K562 (cell line): ENCODE measurements around the gene SF3B1. TPM values are rescaled to one million over a fixed set of nuclear protein-coding genes. Genes with fewer than 3 reads are reported as not detected.

Experiments used
- BRCA1 ChIP-seq, 2 experiments: fragments of 450-650 bp in 1 of 2; sonication (generic) in 1 of 2; formaldehyde crosslinking in 1 of 2; IDR thresholded peaks; 2 replicates each; pipeline versions ENCODE4 v1.5.0 to v1.6.1; 2017 to 2020; ENCODE audit warnings: mild to moderate bottlenecking in 1 of 2, missing genetic modification reagents in 1 of 2
- CBX3 ChIP-seq, 2 experiments: IDR thresholded peaks; 1 replicate in 1 of 2; 2 replicates in 1 of 2; pipeline ENCODE4 v1.6.1; 2012; ENCODE audit warnings: inconsistent platforms in 2 of 2, low read length in 2 of 2, borderline replicate concordance in 1 of 2, control low read depth in 1 of 2
- CCAR2 ChIP-seq: fragments of 200-400 bp; formaldehyde crosslinking; IDR thresholded peaks from 2 replicates; pipeline ENCODE4 v1.6.1; 2017; ENCODE audit warnings: mild to moderate bottlenecking, low read depth, low read length
- HMG20B ChIP-seq: fragments of 250-450 bp; sonication (Bioruptor Pico); IDR thresholded peaks from 2 replicates; pipeline ENCODE4 v1.5.0; 2021; ENCODE audit warnings: mild to moderate bottlenecking
- MYBL2 ChIP-seq, 2 experiments: fragments of 450-650 bp in 1 of 2; sonication (generic) in 1 of 2; formaldehyde crosslinking in 1 of 2; IDR thresholded peaks; 2 replicates each; pipeline versions ENCODE4 v1.6.1 to v1.8.1; 2017 to 2022; ENCODE audit warnings: borderline replicate concordance in 1 of 2, inconsistent platforms in 1 of 2, low read depth in 1 of 2, mild to moderate bottlenecking in 1 of 2, missing genetic modification reagents in 1 of 2, moderate library complexity in 1 of 2
- NFIX ChIP-seq: fragments of 250-450 bp; sonication (Bioruptor Pico); IDR thresholded peaks from 2 replicates; pipeline ENCODE4 v1.4.0; 2020; ENCODE audit warnings: low read depth, mild to moderate bottlenecking, moderate library complexity
- PHF21A ChIP-seq: fragments of 450-650 bp; IDR thresholded peaks from 2 replicates; pipeline ENCODE4 v1.6.1; 2017; ENCODE audit warnings: low read depth, borderline replicate concordance
- SETDB1 ChIP-seq: IDR thresholded peaks from one replicate; pipeline ENCODE4 v1.6.1; 2012; ENCODE audit warnings: low read length, control low read depth, inconsistent platforms
- SIN3A ChIP-seq, 2 experiments: fragments of 150-350 bp in 1 of 2; IDR thresholded peaks; 2 replicates each; pipeline ENCODE4 v1.6.1; 2011 to 2016; ENCODE audit warnings: borderline replicate concordance in 2 of 2, low read depth in 2 of 2, low read length in 2 of 2, mild to moderate bottlenecking in 2 of 2, moderate library complexity in 2 of 2; ENCODE audit not compliant: control insufficient read depth in 1 of 2
- SMAD4 ChIP-seq: fragments of 250-450 bp; sonication (Bioruptor Pico); conservative IDR thresholded peaks from 2 replicates; pipeline ENCODE4 v1.8.0; 2021; ENCODE audit warnings: inconsistent platforms, mild to moderate bottlenecking, moderate library complexity
- TEAD1 ChIP-seq, 2 experiments: fragments of 450-650 bp in 1 of 2; sonication (generic) in 1 of 2; formaldehyde crosslinking; IDR thresholded peaks; 2 replicates each; pipeline versions ENCODE4 v1.4.0 to v1.8.0; 2020 to 2022; ENCODE audit warnings: mild to moderate bottlenecking in 2 of 2, missing genetic modification reagents in 1 of 2
- THRB ChIP-seq: fragments of 450-650 bp; formaldehyde crosslinking; conservative IDR thresholded peaks from 2 replicates; pipeline ENCODE4 v1.4.0; 2022; ENCODE audit warnings: mild to moderate bottlenecking, missing genetic modification characterization
- ZKSCAN8 ChIP-seq: fragments of 200-800 bp; sonication (Bioruptor generic); IDR thresholded peaks from 2 replicates; pipeline ENCODE4 v1.6.1; 2016; ENCODE audit warnings: missing genetic modification characterization, missing compliant biosample characterization
- ZNF347 ChIP-seq: fragments of 450-650 bp; formaldehyde crosslinking; IDR thresholded peaks from 2 replicates; pipeline ENCODE4 v1.4.0; 2020; ENCODE audit warnings: low read depth, mild to moderate bottlenecking, moderate library complexity
- ZNF551 ChIP-seq: fragments of 250-450 bp; sonication (Bioruptor Pico); IDR thresholded peaks from 2 replicates; pipeline ENCODE4 v1.5.0; 2021; ENCODE audit warnings: mild to moderate bottlenecking, moderate library complexity
- ZNF77 ChIP-seq: fragments of 250-450 bp; sonication (Bioruptor Pico); IDR thresholded peaks from 2 replicates; pipeline ENCODE4 v1.5.0; 2020
- polyA plus RNA-seq, 8 experiments: library from polyadenylated mRNA; depleted of rRNA in 4 of 8; stranded (reverse) in 5 of 8; unstranded in 3 of 8; fragments of >200 nt; fragmentation: Nextera tagmentation in 2 of 8; fragmentation: Illumina TruSeq in 1 of 8; extraction: Ambion mirVana in 2 of 8; extraction: Trizol in 1 of 8; gene quantifications; 2 replicates each; pipeline versions ENCODE4 v1.2.1 to v1.2.3, GENCODE V29; 2011 to 2014; ENCODE audit warnings: inconsistent platforms in 1 of 8, missing spikeins in 1 of 8
- total RNA-seq, 7 experiments: library from RNA; depleted of rRNA in 6 of 7; stranded (reverse); fragments of >200 nt in 6 of 7; fragmentation: Illumina TruSeq in 2 of 7; extraction: Trizol in 2 of 7; gene quantifications; 2 replicates each; pipeline versions ENCODE4 v1.2.1 to v1.2.3, GENCODE V29; 2011 to 2021; ENCODE audit warnings: low replicate concordance in 1 of 7
- TF ChIP-seq, protein P1 (sequence below): fragments of 450-650 bp; IDR thresholded peaks from 2 replicates; pipeline ENCODE4 v1.6.1; 2016

Gene SF3B1
- total and polyA plus RNA-seq, 9 of the 15 experiments (the other 6 are each of a cell fraction or from before 2014, with no cell fraction given): 96.2 to 377 (median 177) TPM

GRCh38 chr2:197434541-197435513, at the start of gene SF3B1 (continued):
- TF ChIP-seq NFIX (CRISPR knock-in tag): no peak
- TF ChIP-seq MYBL2 (IDR thresholded peaks at IDR 0.05; ENCODE audit: low read depth): no peak
- no peak for TF ChIP-seq MYBL2 (CRISPR knock-in tag; IDR thresholded peaks at IDR 0.05; ENCODE audit: borderline replicate concordance)
- peak in 1 of 2 experiments; percentile 33; a peak in 1 of 4 replicates for TF ChIP-seq SIN3A (IDR thresholded peaks at IDR 0.05; ENCODE audit: borderline replicate concordance in 2 of 2, control insufficient read depth in 1 of 2, low read depth in 2 of 2, low read length in 2 of 2)
- peak in 1 of 2 experiments; percentile 51; a peak in 1 of 3 replicates for TF ChIP-seq CBX3 (IDR thresholded peaks at IDR 0.05; ENCODE audit: borderline replicate concordance in 1 of 2, low read length in 2 of 2)
- 0 out of 4 replicates have a peak, but pooled peaks of 1 of the 2 experiments have one; percentile 20 for TF ChIP-seq TEAD1 (CRISPR knock-in tag; IDR thresholded peaks at IDR 0.05)
- TF ChIP-seq PHF21A: no peak
- TF ChIP-seq, protein P1, sequence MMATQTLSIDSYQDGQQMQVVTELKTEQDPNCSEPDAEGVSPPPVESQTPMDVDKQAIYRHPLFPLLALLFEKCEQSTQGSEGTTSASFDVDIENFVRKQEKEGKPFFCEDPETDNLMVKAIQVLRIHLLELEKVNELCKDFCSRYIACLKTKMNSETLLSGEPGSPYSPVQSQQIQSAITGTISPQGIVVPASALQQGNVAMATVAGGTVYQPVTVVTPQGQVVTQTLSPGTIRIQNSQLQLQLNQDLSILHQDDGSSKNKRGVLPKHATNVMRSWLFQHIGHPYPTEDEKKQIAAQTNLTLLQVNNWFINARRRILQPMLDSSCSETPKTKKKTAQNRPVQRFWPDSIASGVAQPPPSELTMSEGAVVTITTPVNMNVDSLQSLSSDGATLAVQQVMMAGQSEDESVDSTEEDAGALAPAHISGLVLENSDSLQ: peak; percentile 31; the same call in 1 of the 2 replicates
- no peak for TF ChIP-seq ZNF551 (CRISPR knock-in tag)
- TF ChIP-seq CCAR2: no peak
- TF ChIP-seq ZNF347 (CRISPR knock-in tag): no peak
- no peak for TF ChIP-seq THRB (CRISPR knock-in tag)
- no peak for TF ChIP-seq SETDB1
- no peak for TF ChIP-seq HMG20B (CRISPR knock-in tag)
- no peak for TF ChIP-seq ZNF77 (CRISPR knock-in tag)
- TF ChIP-seq SMAD4: no peak; the same call in 1 of the 2 replicates
- TF ChIP-seq ZKSCAN8 (CRISPR knock-in tag): 0 out of 2 replicates have a peak, but pooled peaks have one; percentile 5
- TF ChIP-seq BRCA1 (IDR thresholded peaks at IDR 0.05): no peak
- TF ChIP-seq BRCA1 (CRISPR knock-in tag; IDR thresholded peaks at IDR 0.05): no peak
